RWPE2 (cell line): ENCODE data around the gene ITPR1.

Experiments used
- ATAC-seq: fragments of 200-7000 bp; cut with Tn5 transposase; 3 replicates; pipeline ENCODE4 v1.9.1; 2021; ENCODE audit warnings: low read depth
- DNase-seq: peaks from one replicate; pipeline ENCODE4 v3.0.0-alpha.2; 2020; ENCODE audit warnings: low spot score
- H3K27ac ChIP-seq: fragments of 450-650 bp; 2 replicates; pipeline ENCODE4 v1.5.1; 2017; ENCODE audit warnings: mild to moderate bottlenecking; ENCODE audit not compliant: poor library complexity, severe bottlenecking
- H3K27me3 ChIP-seq: fragments of 250-450 bp; sonication (Bioruptor Pico); 2 replicates; pipeline ENCODE4 v1.5.1; 2021; ENCODE audit warnings: mild to moderate bottlenecking, moderate library complexity; ENCODE audit not compliant: insufficient read depth, poor library complexity, severe bottlenecking
- H3K36me3 ChIP-seq: fragments of 250-450 bp; sonication (Bioruptor Pico); 2 replicates; pipeline ENCODE4 v1.5.1; 2020; ENCODE audit warnings: low read depth, mild to moderate bottlenecking, moderate library complexity
- H3K4me1 ChIP-seq: fragments of 250-450 bp; sonication (Bioruptor Pico); 2 replicates; pipeline ENCODE4 v1.5.1; 2021; ENCODE audit warnings: mild to moderate bottlenecking, moderate library complexity; ENCODE audit not compliant: insufficient read depth, poor library complexity, severe bottlenecking
- H3K4me3 ChIP-seq: fragments of 250-450 bp; sonication (Bioruptor Pico); 2 replicates; pipeline ENCODE4 v1.5.1; 2021; ENCODE audit warnings: mild to moderate bottlenecking, moderate library complexity; ENCODE audit not compliant: severe bottlenecking
- H3K9me3 ChIP-seq: fragments of 250-450 bp; sonication (Bioruptor Pico); 2 replicates; pipeline ENCODE4 v1.5.1; 2021; ENCODE audit warnings: mild to moderate bottlenecking, moderate library complexity; ENCODE audit not compliant: severe bottlenecking
- TF ChIP-seq, protein P1 (sequence below): fragments of 450-650 bp; IDR thresholded peaks from one replicate; pipeline ENCODE4 v1.5.1; 2017; ENCODE audit warnings: mild to moderate bottlenecking, moderate library complexity; ENCODE audit not compliant: poor library complexity, severe bottlenecking

The ITPR1 gene

GRCh38 chr3:4748701-4749378 lies 255.7 kb downstream of the ITPR1 start:
- H3K4me1 ChIP-seq, result peaks cover 29% of the 10 kb centered on the region
- TF ChIP-seq, protein P1, sequence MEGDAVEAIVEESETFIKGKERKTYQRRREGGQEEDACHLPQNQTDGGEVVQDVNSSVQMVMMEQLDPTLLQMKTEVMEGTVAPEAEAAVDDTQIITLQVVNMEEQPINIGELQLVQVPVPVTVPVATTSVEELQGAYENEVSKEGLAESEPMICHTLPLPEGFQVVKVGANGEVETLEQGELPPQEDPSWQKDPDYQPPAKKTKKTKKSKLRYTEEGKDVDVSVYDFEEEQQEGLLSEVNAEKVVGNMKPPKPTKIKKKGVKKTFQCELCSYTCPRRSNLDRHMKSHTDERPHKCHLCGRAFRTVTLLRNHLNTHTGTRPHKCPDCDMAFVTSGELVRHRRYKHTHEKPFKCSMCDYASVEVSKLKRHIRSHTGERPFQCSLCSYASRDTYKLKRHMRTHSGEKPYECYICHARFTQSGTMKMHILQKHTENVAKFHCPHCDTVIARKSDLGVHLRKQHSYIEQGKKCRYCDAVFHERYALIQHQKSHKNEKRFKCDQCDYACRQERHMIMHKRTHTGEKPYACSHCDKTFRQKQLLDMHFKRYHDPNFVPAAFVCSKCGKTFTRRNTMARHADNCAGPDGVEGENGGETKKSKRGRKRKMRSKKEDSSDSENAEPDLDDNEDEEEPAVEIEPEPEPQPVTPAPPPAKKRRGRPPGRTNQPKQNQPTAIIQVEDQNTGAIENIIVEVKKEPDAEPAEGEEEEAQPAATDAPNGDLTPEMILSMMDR, result no peak
- H3K36me3 ChIP-seq, result no peaks in the 10 kb centered on the region
- no peak for ATAC-seq
- H3K27ac ChIP-seq, result no peak overlapping the region
- H3K9me3 ChIP-seq, result no peaks in the 10 kb centered on the region
- no peak overlapping the region for H3K4me3 ChIP-seq
- no peaks in the 10 kb centered on the region for H3K27me3 ChIP-seq
- DNase-seq, result no peak

DNA sequence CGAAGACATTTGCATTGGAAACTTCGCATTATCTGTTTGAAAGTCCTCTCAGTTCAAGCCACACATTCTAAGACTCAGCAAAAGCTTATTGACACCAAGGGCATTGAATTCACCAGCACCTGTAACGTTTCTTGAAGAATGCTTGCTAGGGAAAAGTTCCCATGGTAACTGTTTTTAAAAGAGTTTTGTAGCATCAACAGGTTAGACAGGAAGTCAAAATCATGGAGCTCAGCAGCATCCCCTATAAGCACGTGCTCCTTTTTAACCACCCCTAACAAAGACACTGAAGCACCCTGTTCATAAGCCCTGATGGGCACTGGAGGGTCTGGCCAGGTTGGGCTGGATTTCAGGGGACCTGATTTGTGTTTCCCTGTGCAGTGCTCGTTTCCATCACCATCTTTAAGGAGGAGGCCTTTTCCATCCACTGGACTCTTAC lies 256.4 kb downstream of the ITPR1 start:
- no peak for DNase-seq
- no peak overlapping the region for H3K4me3 ChIP-seq
- H3K4me1 ChIP-seq, result peaks cover 23% of the 10 kb centered on the region
- H3K36me3 ChIP-seq, result no peaks in the 10 kb centered on the region
- H3K27ac ChIP-seq, result no peak overlapping the region
- no peaks in the 10 kb centered on the region for H3K27me3 ChIP-seq
- no peak for ATAC-seq
- no peaks in the 10 kb centered on the region for H3K9me3 ChIP-seq
- TF ChIP-seq, protein P1, result no peak

DNA sequence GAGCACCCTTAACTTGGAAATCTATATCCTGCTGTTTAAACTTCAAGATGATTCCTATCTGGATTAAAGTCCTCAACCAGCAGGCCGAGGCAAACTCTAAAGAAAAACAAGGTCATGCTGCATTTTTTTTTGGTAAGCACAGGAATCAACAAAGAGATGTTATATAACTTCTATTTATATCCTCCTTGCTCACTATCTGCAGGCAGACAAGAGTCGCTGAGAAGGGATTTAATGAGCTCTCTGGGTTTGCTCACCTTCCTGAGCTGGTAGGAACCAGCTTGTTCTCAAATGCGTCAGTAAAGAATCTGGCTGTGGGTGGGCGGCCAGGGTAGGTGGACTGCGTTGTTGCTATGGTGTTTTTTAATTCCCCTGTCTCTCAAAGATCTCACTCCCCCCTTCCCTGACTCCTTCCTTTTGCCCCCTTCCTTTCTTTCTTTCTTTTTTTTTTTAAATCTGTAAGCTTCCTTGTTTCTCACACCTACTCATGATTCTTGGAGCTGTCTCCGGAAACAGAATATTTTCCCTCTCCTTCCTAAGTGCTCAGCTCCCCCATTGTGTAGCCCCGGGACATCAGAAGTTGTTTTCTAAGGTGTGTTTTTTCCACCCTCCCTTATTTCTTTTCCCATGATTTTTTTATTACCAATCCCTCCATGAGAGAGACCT lies 257.3 kb downstream of the ITPR1 start:
- H3K4me3 ChIP-seq, result no peak overlapping the region
- TF ChIP-seq, protein P1, result no peak
- peak overlapping the region; percentile 51 for H3K27ac ChIP-seq
- H3K4me1 ChIP-seq, result peaks cover 18% of the 10 kb centered on the region
- H3K36me3 ChIP-seq, result no peaks in the 10 kb centered on the region
- DNase-seq (no peak), ATAC-seq (no peak)
- no peaks in the 10 kb centered on the region for H3K9me3 ChIP-seq
- no peaks in the 10 kb centered on the region for H3K27me3 ChIP-seq

- DNase-seq, result no peak
- Histone ChIP-seq H3K4me3 (no peak overlapping the region), H3K27ac (peak overlapping the region; percentile 51), H3K36me3 (no peaks in the 10 kb centered on the region), H3K4me1 (peaks cover 18% of the 10 kb centered on the region), H3K9me3 (no peaks in the 10 kb centered on the region), H3K27me3 (no peaks in the 10 kb centered on the region)
- peak; percentile 52 for ATAC-seq
- TF ChIP-seq, protein P1, result no peak
Measured at GRCh38 chr3:4751029-4751501, 257.9 kb downstream of the ITPR1 start.

GRCh38 chr3:4751502-4752101 lies 258.5 kb downstream of the ITPR1 start:
- no peak for DNase-seq
- peak overlapping the region; percentile 51 for H3K27ac ChIP-seq
- TF ChIP-seq, protein P1, result no peak
- no peaks in the 10 kb centered on the region for H3K27me3 ChIP-seq
- no peaks in the 10 kb centered on the region for H3K9me3 ChIP-seq
- ATAC-seq, result peak; percentile 72
- no peak overlapping the region for H3K4me3 ChIP-seq
- H3K4me1 ChIP-seq, result peaks cover 18% of the 10 kb centered on the region
- no peaks in the 10 kb centered on the region for H3K36me3 ChIP-seq
